HG02852 (cell line): ENCODE data around the gene MRPL37.

Experiments
- ATAC-seq: cut with Tn5 transposase; IDR thresholded peaks from one replicate; pipeline ENCODE4 v1.9.1; 2021; ENCODE audit warnings: mild to moderate bottlenecking, moderate library complexity; ENCODE audit not compliant: unreplicated experiment

The MRPL37 gene

DNA sequence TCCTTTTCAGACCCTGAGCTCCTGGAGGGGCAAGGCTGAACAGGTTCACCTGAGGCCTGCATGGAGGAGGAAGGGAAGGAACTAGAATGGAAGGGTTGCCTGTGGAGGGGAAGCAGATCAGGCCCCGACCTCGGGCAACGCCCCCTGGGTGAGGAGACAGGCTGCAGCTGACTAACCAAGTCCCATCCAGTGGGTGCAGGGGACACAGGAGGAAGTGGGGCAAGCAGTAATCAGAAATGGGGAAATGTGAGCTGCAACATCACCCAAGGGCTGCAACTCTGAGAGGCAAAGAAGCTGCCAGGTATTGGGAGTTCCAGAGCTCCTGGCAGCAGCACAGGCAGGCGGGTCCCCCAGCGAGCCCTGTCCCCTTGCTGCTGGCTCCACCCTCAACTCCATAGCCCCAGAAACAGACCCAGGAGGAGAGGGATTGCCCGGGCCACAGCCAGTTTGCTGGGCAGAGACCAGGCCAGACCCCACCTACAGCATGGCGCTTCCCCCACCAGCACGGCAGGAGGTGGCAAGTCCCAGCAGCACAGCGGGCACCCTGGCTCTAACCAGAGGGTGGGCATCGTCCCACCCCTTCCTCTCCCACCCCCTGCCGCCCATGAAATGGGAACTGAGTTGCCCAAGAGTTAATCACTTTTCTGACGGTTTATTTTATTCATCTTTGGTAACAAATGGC lies 38.5 kb downstream of the MRPL37 start:
- no peak for ATAC-seq

DNA sequence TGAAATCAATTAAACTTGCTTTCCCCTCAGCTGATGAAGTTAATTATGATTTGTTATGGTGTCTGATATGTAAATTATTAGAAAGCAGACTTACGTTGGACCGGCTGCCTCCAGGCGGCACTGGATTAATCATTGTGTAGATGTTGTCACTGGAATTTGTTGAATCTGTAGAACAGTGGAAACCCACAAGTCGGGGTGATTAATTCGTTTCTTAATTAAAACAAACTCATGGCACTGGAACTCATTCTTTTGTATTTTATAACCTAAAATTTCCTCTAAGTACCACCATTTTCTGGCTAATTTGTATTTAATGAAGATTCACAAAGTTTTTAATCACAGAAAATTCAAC lies 39.0 kb downstream of the MRPL37 start:
- no peak for ATAC-seq

DNA sequence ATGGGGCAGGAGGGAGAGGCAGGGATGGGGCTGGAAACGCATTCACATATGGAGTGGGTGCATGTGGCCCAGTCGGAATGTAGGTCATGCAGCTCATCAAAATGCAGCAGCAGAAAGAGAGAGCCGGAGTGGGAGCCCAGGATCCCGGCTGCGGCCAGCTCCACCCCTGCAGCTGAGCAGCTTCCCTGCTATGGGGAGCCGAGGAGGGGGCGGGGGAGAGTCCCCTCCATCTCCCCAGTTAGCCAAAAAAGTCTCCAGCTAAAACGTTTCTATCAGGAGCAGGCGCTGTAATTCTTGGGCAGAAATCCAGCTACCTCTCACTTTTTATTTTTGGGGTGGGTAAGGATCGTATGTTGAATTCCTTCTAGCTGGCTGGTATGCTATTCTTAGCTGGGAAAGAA lies 39.7 kb downstream of the MRPL37 start:
- ATAC-seq = no peak

DNA sequence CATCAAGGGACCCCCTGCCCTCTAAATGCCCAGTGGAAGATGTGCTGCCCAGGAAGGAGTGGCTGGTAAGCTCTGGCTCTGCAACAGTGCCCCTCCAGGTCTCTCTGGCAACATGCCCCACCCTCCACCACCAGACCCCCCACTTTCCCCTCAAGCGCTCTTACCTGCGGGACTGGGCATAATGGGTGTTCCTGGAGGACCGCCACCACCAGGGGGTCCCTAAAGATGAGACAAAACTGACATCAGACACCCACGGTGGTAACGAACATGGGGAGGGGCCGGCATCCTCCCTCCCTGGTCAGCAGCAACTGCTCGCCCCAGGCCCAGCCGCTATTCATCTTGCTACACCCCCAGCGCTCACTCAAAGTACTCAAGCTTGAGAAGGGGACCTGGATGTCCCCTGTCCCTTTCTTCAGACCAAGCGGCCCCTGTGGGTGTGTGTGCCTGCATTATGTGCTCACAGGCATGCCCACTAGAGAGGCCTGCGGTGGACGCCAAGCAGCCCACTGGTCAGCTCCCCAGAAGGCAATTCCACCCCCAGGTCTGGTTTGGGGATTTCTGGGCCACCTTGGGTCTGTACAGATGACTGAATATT lies 40.9 kb downstream of the MRPL37 start:
- no peak for ATAC-seq

DNA sequence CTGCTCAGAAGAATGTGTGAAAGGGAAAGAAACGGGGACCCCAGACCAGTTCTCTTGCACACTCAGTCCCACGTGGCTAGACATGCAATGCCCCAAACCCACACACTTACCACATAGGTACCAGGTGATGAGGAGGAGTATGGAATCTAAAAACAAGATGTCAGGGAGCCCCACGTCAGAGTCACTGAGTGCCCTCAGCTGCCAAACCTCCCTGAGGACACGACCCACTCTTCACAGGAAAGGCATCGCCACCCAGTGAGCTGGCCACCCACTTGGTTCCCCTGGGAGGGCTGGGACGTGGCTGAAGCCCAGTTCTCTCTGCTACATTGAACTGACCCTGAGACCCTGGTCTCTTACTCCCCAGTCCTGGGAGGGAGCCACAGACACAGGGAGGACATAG lies 41.4 kb downstream of the MRPL37 start:
- no peak for ATAC-seq

DNA sequence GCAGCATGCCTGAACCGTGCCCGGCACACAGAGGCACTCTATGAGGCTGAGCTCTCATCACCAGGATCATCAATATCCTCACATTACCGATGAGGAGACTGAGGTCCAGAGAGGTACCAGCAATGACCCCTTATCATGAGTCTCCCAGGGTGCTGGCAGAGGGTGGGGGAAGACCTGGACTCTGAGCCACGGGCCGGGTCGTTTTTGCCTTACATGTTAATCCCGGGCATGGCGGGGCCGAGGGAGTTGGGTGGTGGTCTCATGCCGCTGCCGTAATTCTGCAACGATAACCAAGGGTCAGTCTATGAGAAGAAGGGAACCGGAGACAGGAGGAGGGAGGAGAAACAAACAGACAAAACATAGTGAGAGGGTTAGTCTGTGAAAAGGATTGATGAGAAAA lies 43.1 kb downstream of the MRPL37 start:
- no peak for ATAC-seq

DNA sequence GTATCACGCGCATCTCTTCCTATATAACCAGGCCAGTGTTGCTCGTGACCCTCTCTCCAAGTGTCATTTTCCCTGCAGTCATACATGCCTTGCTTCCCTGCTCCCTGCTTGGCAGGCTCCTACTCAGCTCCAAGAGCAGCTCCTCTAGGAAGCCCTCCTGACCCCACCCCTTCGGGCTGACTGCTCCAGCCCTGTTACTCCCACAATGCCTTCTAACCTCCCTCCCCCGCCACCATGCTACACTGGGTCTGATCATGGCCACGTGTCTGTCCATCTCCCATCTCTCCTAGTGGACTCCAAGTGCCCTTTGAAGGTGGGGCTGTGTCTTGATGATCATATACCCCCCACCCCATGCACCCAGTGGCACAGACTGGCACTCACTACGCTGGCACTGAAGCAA lies 44.7 kb downstream of the MRPL37 start:
- no peak for ATAC-seq

DNA sequence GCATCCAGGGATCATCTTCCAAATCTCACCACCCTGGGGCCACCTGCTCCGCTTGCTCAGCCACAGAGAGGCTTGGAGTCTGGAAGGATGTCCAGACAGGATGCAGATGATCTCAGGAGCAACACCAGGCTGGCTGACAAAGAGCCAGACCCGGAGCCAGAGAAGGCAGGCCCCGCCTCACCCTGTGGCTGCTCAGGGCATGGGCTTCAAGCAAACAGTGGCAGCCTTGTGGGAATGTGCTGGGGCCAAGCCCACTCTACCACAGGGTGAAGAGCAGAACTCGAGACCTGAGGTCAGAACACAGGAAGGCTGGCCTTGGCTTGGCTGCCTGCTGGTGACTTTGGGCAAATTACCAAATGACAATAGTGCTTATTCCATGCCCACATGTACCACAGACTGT lies 45.5 kb downstream of the MRPL37 start:
- no peak for ATAC-seq

DNA sequence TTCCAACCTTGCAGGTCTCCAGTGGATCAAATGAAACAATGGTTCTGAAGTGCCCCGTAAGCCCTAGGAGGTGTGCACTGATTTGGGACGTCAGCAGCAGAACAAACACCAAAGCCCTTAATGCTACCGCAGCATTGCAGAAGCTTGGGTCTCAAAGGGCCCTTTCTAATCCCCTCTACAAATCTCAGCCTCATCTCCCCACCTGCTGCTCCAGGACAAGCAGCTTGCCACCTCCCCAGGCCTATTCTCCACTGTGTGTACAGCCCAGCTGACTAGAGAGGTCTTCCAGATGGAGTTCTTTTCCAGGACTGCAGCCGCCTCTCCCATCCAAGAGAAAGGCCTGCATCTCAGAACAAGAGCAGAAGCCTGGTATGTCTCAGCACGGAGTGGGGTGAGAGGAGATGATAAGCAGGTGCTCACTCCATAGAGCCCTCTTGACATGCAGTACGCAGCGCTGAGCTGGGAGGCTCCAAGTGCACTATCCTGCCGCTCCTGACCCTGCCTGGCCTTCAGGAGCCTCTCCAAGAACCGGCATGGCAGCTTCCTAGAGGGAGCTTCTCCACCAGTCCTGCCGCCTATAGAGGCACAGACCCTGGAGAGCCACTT lies 46.3 kb downstream of the MRPL37 start:
- ATAC-seq = no peak

DNA sequence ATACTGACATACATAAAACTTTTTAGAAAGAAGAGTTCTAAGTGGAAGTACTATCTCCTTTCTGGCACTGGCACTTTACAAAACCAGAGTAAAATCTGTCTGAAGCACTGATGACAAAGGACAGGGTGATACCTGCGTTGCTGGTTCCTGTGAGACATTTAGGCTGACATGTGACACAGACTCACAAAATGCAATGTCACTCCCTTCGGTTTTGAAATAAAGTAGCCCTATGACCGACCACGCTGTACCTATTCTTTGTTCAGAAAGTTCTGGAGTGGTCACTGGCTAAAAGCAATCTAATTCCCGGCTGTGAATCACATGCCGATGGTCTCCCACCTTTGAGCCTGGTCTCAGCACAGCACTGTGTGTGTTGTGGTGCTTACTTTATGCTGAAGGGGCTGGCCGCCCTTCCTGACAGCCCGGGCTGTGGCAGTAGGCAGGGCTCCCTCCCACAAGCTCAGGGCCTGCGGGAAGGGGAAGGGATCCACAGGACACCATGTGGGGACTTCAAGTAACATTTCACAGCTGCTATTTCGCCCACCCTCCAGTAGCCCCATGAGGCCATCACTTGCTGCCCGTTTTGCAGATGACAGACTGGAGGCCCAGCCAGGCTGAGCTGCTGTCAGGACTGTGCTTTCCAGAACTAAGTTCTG lies 48.0 kb downstream of the MRPL37 start:
- ATAC-seq = no peak

DNA sequence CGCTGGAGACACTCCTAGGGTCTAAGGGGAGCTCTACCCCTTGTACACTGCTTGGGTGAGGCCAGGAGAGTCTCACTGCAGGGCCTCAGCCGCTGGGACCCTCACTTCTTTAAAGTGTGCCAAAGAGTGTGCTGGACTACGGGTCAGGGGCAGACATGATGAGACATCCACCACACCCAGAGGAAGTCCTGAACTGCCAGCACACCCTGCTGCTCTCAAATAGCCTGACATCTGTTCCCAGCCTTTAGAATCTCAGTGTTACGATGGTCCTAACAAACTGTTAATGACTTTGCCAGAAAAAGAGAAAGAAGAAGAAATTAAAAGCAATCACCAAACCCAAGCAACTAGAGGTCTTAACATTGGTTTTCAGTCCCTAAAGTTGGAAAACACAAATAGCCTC lies 49.0 kb downstream of the MRPL37 start:
- no peak for ATAC-seq

DNA sequence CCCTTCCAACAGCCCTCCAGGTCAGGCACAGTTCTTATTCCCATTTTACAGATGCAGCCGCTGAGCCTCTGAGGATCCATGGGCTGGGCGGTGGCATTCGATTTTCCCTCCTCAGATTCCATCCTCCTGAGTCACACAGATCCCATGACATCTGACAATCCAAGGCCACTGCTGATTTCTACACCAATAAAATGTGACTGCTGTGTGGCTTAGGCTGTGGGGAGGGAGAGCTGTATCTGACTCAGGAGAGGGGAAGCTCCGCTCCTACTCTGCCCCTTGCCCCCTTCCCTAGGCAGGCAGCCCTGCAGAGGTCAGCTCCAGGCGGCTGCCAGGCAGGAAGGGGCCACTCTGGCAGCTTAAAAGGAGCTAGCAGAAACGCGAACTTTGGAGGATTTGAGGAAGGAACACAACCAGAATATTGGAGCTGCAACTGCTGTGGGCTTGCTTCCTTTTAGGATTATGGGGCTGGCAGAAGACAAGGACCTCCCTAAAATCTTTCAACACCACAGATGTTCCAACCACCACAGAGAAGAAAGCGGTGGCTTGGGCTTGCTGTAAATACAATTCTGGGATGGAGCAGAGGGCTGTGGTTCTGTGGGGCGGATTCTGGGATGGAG lies 50.0 kb downstream of the MRPL37 start:
- ATAC-seq = no peak

DNA sequence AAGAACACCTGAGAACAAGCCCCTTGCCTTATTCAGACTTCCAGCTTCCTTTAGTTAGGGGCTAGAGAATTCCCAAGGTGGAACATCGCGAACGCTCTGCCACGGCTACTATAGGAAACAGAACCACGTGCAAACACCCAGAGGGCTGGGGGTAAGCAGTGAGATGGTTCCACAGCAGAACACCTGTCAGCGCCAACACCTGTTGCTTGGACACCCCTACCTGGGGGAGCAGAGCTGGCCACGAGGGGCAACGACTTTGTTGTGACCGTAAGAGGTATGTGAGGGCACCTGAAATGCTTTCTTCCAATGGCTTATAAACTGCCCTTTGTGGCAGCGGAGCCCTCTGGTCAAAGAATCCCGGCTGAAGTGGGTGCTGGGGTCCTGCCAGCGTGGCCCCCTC lies 50.7 kb downstream of the MRPL37 start:
- ATAC-seq = no peak

DNA sequence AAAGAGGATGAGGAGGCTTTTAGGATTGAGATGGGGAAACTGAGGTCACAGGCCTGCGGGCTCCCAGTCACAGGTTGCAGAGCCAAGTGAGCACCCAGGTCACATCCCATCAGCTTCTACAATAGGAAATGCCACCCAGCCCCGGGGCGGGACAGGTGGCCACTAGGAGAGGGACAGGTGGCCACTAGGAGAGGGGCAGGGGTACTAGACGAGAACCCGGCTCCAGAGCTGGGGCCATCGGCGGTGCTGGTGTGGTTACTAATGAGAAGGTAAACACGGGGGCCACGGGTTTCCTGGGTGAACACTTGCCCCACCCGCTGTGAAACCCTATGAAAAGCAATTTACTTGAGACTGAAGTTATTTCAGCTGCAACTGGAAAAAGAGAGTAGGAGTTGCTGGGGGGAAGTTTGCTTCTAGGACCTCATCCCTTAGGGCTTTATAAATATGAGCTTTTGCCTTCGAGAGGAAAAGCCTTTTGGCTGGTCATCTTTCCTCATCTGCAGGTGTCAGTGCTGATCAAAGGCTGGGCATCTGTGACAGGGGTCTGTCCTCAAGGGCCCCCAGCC lies 52.5 kb downstream of the MRPL37 start:
- no peak for ATAC-seq

DNA sequence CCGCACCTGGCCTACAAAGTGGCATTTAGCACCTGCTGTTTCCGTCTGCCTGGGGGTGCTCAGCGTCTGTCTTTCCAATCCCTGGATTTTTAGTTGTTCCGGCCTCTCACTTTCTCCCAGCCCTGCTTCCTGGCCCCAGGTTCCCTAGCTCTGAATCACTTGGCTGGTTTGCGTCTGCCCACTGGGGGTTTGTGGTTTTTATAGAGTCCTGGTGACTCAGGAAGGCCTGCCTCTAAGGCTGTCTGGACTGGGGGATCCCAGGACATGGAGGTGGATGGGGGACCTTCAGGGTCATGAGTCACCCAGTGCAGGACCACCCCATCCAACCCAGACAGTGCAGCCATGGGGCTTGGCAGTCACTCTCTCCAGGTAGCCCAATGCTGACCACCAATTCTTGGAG lies 53.5 kb downstream of the MRPL37 start:
- no peak for ATAC-seq

DNA sequence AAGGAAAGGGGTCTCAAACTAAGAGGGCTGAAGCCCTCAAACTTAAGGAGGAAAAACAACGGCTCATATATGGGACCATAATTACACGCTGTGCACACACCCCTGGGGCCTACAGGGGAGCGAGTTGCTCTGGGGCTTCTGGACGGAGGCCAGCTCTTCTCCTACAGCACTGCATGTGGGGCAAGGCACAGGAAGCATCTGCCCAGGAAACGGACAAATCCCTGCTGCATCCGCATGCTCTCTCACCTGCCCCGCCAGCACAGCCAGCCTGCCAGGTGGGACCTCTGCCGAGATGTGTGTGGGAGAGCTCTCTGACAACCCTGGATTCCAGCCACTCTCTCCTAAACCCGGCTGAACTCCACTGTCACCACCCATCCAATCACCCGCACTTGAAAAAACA lies 54.1 kb downstream of the MRPL37 start:
- no peak for ATAC-seq

DNA sequence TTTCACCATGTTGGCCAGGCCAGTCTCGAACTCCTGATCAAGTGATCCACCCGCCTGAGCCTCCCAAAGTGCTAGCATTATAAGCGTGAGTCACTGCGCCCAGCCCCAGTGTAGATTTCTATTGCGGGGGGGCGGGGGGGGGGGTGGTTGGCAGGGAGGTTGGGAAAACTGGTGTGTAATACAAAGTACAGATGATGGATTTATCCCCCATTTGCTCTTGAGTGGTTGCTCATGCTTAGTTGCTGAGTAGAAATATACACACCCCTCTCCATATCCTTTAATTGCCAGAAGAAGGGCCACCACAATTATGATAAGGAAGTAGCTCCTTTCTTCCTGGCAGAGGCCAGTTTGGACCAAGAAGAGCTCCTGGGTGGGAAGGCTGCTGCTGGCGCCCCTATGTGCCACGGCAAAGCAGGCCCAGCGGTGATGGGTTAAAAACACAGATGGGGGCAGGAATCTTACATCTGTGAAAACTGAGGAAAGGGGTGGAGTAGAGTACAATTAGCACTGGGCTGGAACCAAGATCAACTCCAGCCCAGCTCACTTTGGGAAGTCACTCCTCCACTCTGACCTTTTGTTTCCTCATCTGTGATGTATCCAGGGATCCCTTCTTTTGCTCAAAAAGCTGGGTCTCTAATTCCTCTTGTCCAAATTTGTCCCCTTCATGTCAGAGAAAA lies 55.2 kb downstream of the MRPL37 start:
- no peak for ATAC-seq

DNA sequence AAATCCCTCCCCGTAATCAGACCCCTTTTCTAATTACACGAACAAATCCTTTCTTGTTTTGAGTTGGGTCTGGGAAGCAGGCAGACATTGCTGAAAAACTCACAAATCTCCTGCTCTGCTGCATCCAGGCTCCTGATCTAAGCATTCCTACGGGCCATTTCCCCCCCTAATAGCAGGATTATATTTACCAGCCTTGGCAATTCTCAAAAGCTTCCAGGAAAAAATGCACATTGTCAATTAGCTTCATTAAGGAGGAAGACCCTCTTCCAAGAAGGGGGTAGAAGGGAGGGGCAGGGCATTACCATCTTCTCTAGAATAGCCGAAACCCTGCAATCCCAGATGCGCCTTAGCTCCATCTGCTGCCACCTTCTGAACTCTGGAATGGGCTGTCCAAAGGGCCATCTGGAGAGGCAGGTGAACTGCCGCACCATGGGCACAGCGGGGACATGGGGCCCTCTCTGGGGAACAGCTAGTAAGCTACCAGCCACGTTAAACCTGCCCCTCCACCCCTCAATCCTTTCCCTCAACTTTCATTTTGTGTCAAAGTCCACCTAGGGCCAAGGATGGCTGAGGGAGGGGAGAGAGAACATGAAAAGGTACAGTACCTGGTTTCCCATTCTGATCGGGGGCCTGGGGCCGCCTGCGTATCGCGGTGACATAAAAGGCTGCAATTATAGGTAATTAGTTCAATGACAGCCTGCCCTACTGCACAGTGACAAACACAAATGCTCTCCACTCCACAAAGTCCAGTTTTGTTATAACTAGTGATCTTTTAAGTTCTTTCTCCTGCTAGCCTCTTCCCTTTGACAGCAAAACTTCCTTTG lies 56.8 kb downstream of the MRPL37 start:
- ATAC-seq = no peak

DNA sequence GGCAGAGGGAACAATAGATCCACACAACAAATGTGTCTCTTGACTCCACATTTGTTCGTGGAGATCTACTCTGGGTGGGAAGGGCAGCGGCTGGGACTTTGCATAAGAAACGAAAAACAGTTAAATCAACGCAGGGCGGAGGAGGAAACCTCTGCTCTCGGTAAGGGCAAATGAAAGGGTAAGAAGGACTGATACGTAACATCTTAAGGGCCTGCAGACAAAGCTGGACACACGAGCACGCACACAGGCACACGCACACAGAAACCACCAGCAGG lies 57.3 kb downstream of the MRPL37 start:
- ATAC-seq = no peak

DNA sequence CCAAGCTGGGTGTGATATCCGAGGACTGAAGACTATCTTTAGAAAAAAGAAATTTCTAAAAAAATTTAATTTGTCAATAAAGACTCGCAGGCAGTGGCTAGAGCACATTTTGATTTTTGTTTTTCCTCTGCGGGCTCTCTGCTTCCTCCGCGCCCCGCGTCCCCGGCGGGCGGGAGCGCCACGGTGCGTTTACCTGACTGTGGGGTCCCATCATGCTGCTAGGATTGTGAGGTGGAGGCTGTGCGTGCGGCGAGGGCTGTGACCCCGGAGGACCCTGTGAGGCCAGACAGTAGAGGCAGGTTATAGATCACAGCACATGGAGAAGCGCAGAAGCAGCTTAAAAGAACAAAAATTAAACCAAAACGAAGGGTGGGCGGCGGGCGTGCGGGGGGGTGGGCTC lies 57.9 kb downstream of the MRPL37 start:
- no peak for ATAC-seq
